ENCODE data around the gene ACOX2. TPM values are rescaled to one million over a fixed set of nuclear protein-coding genes. Genes with fewer than 3 reads are reported as not detected.

Gene ACOX2
- total and polyA plus RNA-seq, 2 of the 13 experiments (the other 11 are each of a cell fraction or from before 2014, with no cell fraction given), result 42.6 to 98.5 TPM

GRCh38 chr3:58520403-58521335 is 16.3 kb downstream of the ACOX2 start (continued):
- TF ChIP-seq SMARCC2 (IDR thresholded peaks at IDR 0.05) (no peak), PCBP1 (IDR thresholded peaks at IDR 0.05; ENCODE audit: borderline replicate concordance, low read depth, low read length) (no peak), ZC3H13 (CRISPR knock-in tag; IDR thresholded peaks at IDR 0.05) (no peak), RNF219 (CRISPR knock-in tag; IDR thresholded peaks at IDR 0.05) (no peak), ZMYM3 (CRISPR knock-in tag; IDR thresholded peaks at IDR 0.05) (peak; percentile 30; the same call in 1 of the 2 replicates), GATAD1 (CRISPR knock-in tag; IDR thresholded peaks at IDR 0.05) (peak; percentile 67), GTF3A (CRISPR knock-in tag; conservative IDR thresholded peaks at IDR 0.05) (no peak), ZBTB49 (CRISPR knock-in tag; IDR thresholded peaks at IDR 0.05; ENCODE audit: borderline replicate concordance) (no peak), TOPORS (CRISPR knock-in tag; IDR thresholded peaks at IDR 0.05) (0 out of 2 replicates have a peak, but pooled peaks have one; percentile 29), RBM22 (optimal IDR thresholded peaks at IDR 0.05; ENCODE audit: low read length) (no peak), ZNF446 (CRISPR knock-in tag; IDR thresholded peaks at IDR 0.05) (no peak), ZNF879 (CRISPR knock-in tag; IDR thresholded peaks at IDR 0.05) (0 out of 2 replicates have a peak, but pooled peaks have one; percentile 48), ATF6 (CRISPR knock-in tag; conservative IDR thresholded peaks at IDR 0.05) (no peak), SMAD9 (CRISPR knock-in tag; IDR thresholded peaks at IDR 0.05) (no peak), ZNF841 (CRISPR knock-in tag; IDR thresholded peaks at IDR 0.05; ENCODE audit: borderline replicate concordance) (no peak), SP2 (CRISPR knock-in tag; IDR thresholded peaks at IDR 0.05) (no peak), NCOA2 (CRISPR knock-in tag; IDR thresholded peaks at IDR 0.05) (peak; percentile 68)
- TF ChIP-seq, protein P1, sequence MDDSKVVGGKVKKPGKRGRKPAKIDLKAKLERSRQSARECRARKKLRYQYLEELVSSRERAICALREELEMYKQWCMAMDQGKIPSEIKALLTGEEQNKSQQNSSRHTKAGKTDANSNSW (CRISPR knock-in tag; IDR thresholded peaks at IDR 0.05; ENCODE audit: borderline replicate concordance), result no peak
- TF ChIP-seq, protein P2, sequence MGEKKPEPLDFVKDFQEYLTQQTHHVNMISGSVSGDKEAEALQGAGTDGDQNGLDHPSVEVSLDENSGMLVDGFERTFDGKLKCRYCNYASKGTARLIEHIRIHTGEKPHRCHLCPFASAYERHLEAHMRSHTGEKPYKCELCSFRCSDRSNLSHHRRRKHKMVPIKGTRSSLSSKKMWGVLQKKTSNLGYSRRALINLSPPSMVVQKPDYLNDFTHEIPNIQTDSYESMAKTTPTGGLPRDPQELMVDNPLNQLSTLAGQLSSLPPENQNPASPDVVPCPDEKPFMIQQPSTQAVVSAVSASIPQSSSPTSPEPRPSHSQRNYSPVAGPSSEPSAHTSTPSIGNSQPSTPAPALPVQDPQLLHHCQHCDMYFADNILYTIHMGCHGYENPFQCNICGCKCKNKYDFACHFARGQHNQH (CRISPR knock-in tag; IDR thresholded peaks at IDR 0.05), result peak; percentile 74; the same call in 1 of the 2 replicates
